ENCODE data around the gene PNCK.
"Not testable (repeated sequence)": the region's sequence is repeated elsewhere in the genome, so short reads cannot be mapped to it uniquely, and the experiment has no call there.

The PNCK gene

GRCh38 chrX:153685751-153686696 is 12.4 kb upstream of the PNCK start:
- no peak for DNase-seq

- DNase-seq = no peak
Observed at GRCh38 chrX:153685156-153685536, 11.5 kb upstream of the PNCK start.

GRCh38 chrX:153684467-153685155 is 11.0 kb upstream of the PNCK start:
- no peak for DNase-seq

GRCh38 chrX:153683486-153683885 is 9.9 kb upstream of the PNCK start:
- not testable (repeated sequence) for DNase-seq

- DNase-seq = no peak
Observed at GRCh38 chrX:153681175-153681574, 7.6 kb upstream of the PNCK start.

- no peak for DNase-seq
Observed at GRCh38 chrX:153674219-153674851, 722 bp upstream of the PNCK start.

GRCh38 chrX:153672531-153673427 is 834 bp downstream of the PNCK start:
- no peak for DNase-seq

- DNase-seq = no peak
Observed at GRCh38 chrX:153671589-153672530, 1.8 kb downstream of the PNCK start.

- DNase-seq = no peak
Observed at GRCh38 chrX:153670748-153671588, 2.6 kb downstream of the PNCK start.

- DNase-seq = no peak
Observed at GRCh38 chrX:153669901-153670731, 3.5 kb downstream of the PNCK start.

GRCh38 chrX:153669174-153669890 is 4.3 kb downstream of the PNCK start:
- no peak for DNase-seq

GRCh38 chrX:153668423-153669173 is 5.0 kb downstream of the PNCK start:
- no peak for DNase-seq

- no peak for DNase-seq
Observed at GRCh38 chrX:153667956-153668396, 5.6 kb downstream of the PNCK start.

- no peak for DNase-seq
Observed at GRCh38 chrX:153667281-153667955, 6.2 kb downstream of the PNCK start.

GRCh38 chrX:153665726-153666306 is 7.8 kb downstream of the PNCK start:
- no peak for DNase-seq

- no peak for DNase-seq
Observed at GRCh38 chrX:153662266-153662665, 11.3 kb downstream of the PNCK start.

- no peak for DNase-seq
Observed at GRCh38 chrX:153659268-153659667, 14.3 kb downstream of the PNCK start.
